Gastroesophageal sphincter (tissue), 3 donors: Measurements from ENCODE around the gene CHST14.

ENCODE experiments used
- CTCF ChIP-seq, 4 experiments: fragments of 200-600 bp in 2 of 4; fragments of 450-650 bp in 2 of 4; sonication (generic) in 1 of 4; IDR thresholded peaks; one replicate each; pipeline ENCODE4 v1.5.1; 2017 to 2019; ENCODE audit warnings: antibody characterized with exemption in 4 of 4, mild to moderate bottlenecking in 2 of 4, moderate library complexity in 2 of 4
- EP300 ChIP-seq: sonication (generic); formaldehyde crosslinking; IDR thresholded peaks from one replicate; pipeline ENCODE4 v1.6.1; 2017; ENCODE audit warnings: antibody characterized with exemption, mild to moderate bottlenecking
- POLR2A ChIP-seq, 2 donors: fragments of 450-650 bp; IDR thresholded peaks; one replicate each; pipeline ENCODE4 v1.6.1; 2017; ENCODE audit warnings: antibody characterized with exemption in 2 of 2, mild to moderate bottlenecking in 2 of 2, moderate library complexity in 1 of 2
- POLR2AphosphoS5 ChIP-seq: sonication (generic); formaldehyde crosslinking; IDR thresholded peaks from one replicate; pipeline ENCODE4 v1.6.1; 2017; ENCODE audit warnings: antibody characterized with exemption

DNA sequence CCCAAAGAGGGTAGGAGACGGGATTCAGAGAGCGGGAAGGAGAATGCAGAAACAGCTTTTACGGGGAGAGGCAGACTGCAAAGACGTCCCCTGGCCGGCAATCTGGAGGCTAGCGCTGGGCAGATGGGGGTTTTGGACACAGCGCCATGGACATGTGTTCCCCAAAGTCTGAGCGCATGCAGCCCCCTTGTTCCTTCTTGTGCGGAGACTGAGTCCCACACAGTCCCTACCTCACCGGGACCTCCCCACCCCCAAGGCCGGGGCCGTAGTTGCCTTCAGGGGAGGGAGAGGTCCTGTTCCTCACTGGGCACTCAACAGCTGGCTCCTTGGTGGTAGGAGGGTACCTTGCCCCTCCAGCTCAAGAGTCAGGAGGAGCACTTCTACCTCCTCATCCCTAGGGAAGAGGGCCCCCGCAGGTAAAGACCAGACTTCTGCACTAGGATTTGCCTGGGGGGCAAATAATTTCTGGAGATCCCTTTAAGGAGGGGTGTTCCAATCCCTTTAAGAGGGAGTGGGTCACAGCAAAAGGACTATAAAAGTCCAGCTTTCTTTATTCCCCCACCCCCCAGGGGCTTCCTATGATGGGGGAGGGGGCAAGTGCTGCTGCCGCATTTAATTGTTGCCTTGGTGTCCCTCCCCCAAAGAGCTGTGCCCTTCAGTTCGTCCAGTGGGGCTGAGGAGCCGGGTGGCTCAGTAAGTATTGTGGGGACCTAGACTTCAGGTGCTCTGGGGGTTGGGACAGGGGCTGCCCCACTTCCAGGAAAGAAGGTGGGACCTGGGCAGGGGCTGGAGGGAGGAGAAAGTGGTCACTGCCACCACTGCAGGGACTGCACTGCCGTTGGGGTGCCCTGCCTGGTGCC, 33.7 kb upstream of the CHST14 start:
- no peak for TF ChIP-seq POLR2A (IDR thresholded peaks at IDR 0.05)
- no peak for TF ChIP-seq CTCF (IDR thresholded peaks at IDR 0.05)
- TF ChIP-seq POLR2AphosphoS5: no peak
- no peak for TF ChIP-seq EP300
